Right atrium auricular region (tissue), 2 donors: ENCODE measurements around the gene CRYBG3. TPM values are rescaled to one million over a fixed set of nuclear protein-coding genes. Genes with fewer than 3 reads are reported as not detected.
"Not testable (repeated sequence)": the region's sequence is repeated elsewhere in the genome, so short reads cannot be mapped to it uniquely, and the experiment has no call there.

Source experiments
- DNase-seq: peaks from one replicate; pipeline ENCODE4 v3.0.0-alpha.2; 2019; ENCODE audit warnings: low spot score
- H3K27ac ChIP-seq, 2 donors: fragments of 200-600 bp; sonication (generic); 1 replicate in 1 of 2; 2 replicates in 1 of 2; pipeline ENCODE4 v1.5.1; 2016 to 2019
- H3K27me3 ChIP-seq, 2 donors: fragments of 200-600 bp; sonication (generic); one replicate each; pipeline versions ENCODE4 v1.5.1 to v1.6.0; 2017 to 2019
- H3K36me3 ChIP-seq: fragments of 200-600 bp; sonication (generic); one replicate; pipeline ENCODE4 v1.5.1; 2016
- H3K4me1 ChIP-seq, 2 donors: fragments of 200-600 bp; sonication (generic); one replicate each; pipeline versions ENCODE4 v1.5.1 to v1.6.0; 2017 to 2019
- H3K4me3 ChIP-seq, 2 donors: fragments of 200-600 bp; sonication (generic); 1 replicate in 1 of 2; 2 replicates in 1 of 2; pipeline ENCODE4 v1.5.1; 2017 to 2019; ENCODE audit warnings: mild to moderate bottlenecking in 1 of 2, moderate library complexity in 1 of 2
- H3K9me3 ChIP-seq, 2 donors: fragments of 200-600 bp; sonication (generic); one replicate each; pipeline ENCODE4 v1.5.1; 2019
- CTCF ChIP-seq, 2 donors: fragments of 200-600 bp; sonication (generic); IDR thresholded peaks; one replicate each; pipeline ENCODE4 v1.5.1; 2019; ENCODE audit warnings: antibody characterized with exemption in 2 of 2
- total RNA-seq, 2 donors: library from RNA; depleted of rRNA; stranded (reverse); fragments of >200 nt; gene quantifications; one replicate each; pipeline ENCODE4 v1.1.0, GENCODE V29; 2016

CRYBG3 gene
- total RNA-seq, 2 donors from 2014 or later, result 17.6 to 18.6 TPM

- DNase-seq, result no peak
- H3K27me3 ChIP-seq, result no peaks in the 10 kb centered on the region
- H3K4me3 ChIP-seq, result no peak overlapping the region
- peaks cover 22% of the 10 kb centered on the region for H3K36me3 ChIP-seq
- H3K9me3 ChIP-seq, result no peaks in the 10 kb centered on the region
- H3K27ac ChIP-seq, result no peak overlapping the region
- peaks cover 0 to 9% of the 10 kb centered on the region in 2 donors for H3K4me1 ChIP-seq
- no peak for TF ChIP-seq CTCF (IDR thresholded peaks at IDR 0.05)
These were observed 74.3 kb downstream of the CRYBG3 start for GRCh38 chr3:97896129-97896528.

DNA sequence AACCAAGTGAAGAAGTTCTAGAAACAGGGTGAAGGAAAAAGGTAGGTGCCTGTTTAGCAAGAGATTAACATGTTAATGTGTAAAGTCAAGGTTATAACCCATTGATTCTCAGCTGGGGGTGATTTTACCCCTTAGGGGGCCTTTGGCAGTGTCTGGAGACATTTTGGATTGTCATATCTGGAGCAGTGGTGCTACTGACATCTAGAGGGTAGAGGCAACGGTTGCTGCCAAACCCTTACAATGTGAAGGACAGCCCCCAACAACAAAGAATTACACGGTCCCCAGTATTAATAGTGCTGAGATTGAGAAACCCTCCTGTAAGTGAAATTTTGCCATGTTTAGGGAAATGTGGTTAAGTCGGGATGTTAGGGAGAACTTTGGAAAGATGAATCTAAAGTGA is 74.7 kb downstream of the CRYBG3 start:
- no peak for DNase-seq
- H3K4me3 ChIP-seq, result no peak overlapping the region
- peaks cover 0 to 12% of the 10 kb centered on the region in 2 donors for H3K4me1 ChIP-seq
- no peaks in the 10 kb centered on the region for H3K27me3 ChIP-seq
- peaks cover 18% of the 10 kb centered on the region for H3K36me3 ChIP-seq
- no peak for TF ChIP-seq CTCF (IDR thresholded peaks at IDR 0.05)
- no peaks in the 10 kb centered on the region for H3K9me3 ChIP-seq
- H3K27ac ChIP-seq, result no peak overlapping the region

DNA sequence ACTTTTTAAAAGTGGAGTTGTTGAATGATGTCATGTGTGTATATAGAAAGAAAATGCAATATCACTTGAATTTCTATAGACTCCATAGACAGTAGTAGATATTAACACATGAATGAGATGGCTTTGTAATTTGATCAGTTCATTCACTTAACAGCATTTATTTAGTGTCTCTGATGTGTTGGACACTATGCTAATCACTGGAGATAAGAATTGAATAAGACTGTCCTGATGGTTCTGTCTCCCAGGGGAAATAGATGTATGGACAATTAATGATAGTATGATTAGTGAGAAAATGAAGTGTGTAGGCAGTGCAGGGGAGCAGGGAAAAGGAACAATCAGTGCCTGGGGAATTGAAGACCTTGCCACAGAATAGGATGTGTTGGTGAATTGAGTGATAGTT is 77.5 kb downstream of the CRYBG3 start:
- Histone ChIP-seq H3K4me1 (peaks cover 0 to 25% of the 10 kb centered on the region in 2 donors), H3K4me3 (no peak overlapping the region), H3K27me3 (no peaks in the 10 kb centered on the region), H3K9me3 (no peaks in the 10 kb centered on the region), H3K36me3 (peaks cover 15% of the 10 kb centered on the region), H3K27ac (no peak overlapping the region)
- no peak for TF ChIP-seq CTCF (IDR thresholded peaks at IDR 0.05)
- DNase-seq, result no peak

- H3K36me3 ChIP-seq, result peaks cover 6% of the 10 kb centered on the region
- H3K9me3 ChIP-seq, result no peaks in the 10 kb centered on the region
- no peaks in the 10 kb centered on the region for H3K27me3 ChIP-seq
- TF ChIP-seq CTCF (IDR thresholded peaks at IDR 0.05), result no peak
- no peak overlapping the region for H3K4me3 ChIP-seq
- peaks cover 0 to 25% of the 10 kb centered on the region in 2 donors for H3K4me1 ChIP-seq
- no peak for DNase-seq
- H3K27ac ChIP-seq, result peak overlapping the region; percentile 62 to 63
These were observed 79.8 kb downstream of the CRYBG3 start for GRCh38 chr3:97901313-97902248.

DNA sequence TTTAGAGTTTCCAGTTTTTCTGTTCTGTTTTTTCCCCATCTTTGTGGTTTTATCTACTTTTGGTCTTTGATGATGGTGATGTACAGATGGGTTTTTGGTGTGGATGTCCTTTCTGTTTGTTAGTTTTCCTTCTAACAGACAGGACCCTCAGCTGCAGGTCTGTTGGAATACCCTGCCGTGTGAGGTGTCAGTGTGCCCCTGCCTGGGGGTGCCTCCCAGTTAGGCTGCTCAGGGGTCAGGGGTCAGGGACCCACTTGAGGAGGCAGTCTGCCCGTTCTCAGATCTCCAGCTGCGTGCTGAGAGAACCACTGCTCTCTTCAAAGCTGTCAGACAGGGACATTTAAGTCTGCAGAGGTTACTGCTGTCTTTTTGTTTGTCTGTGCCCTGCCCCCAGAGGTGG is 88.0 kb downstream of the CRYBG3 start:
- H3K4me3 ChIP-seq, H3K27me3 ChIP-seq, H3K36me3 ChIP-seq, H3K27ac ChIP-seq, DNase-seq, H3K4me1 ChIP-seq, H3K9me3 ChIP-seq: not testable (repeated sequence)

- H3K27me3 ChIP-seq, result not testable (repeated sequence)
These were observed 88.5 kb downstream of the CRYBG3 start for GRCh38 chr3:97910236-97910831.

More at GRCh38 chr3:97910236-97910831, 88.5 kb downstream of the CRYBG3 start:
- not testable (repeated sequence) for H3K27ac ChIP-seq, H3K4me3 ChIP-seq, DNase-seq, H3K4me1 ChIP-seq, H3K36me3 ChIP-seq, H3K9me3 ChIP-seq
